Stomach (tissue), 4 donors: Measurements from ENCODE around the gene RTL5.

Experiments used
- CTCF ChIP-seq, 7 experiments: fragments of 450-650 bp in 4 of 7; fragments of 200-600 bp in 3 of 7; sonication (generic) in 3 of 7; IDR thresholded peaks; one replicate each; pipeline ENCODE4 v1.5.1; 2016 to 2019; ENCODE audit warnings: antibody characterized with exemption in 7 of 7, control low read depth in 2 of 7, mild to moderate bottlenecking in 1 of 7
- EP300 ChIP-seq: sonication (generic); formaldehyde crosslinking; IDR thresholded peaks from one replicate; pipeline ENCODE4 v1.6.1; 2017; ENCODE audit warnings: antibody characterized with exemption

GRCh38 chrX:72100051-72100755 is 31.5 kb downstream of the RTL5 start:
- TF ChIP-seq CTCF (IDR thresholded peaks at IDR 0.05) (no peak), EP300 (no peak)
